GM19324 (cell line): ENCODE measurements around the gene TUBB4A.

ENCODE experiments used
- ATAC-seq: cut with Tn5 transposase; IDR thresholded peaks from one replicate; pipeline ENCODE4 v1.9.1; 2021; ENCODE audit warnings: mild to moderate bottlenecking, moderate library complexity; ENCODE audit not compliant: unreplicated experiment, low FRiP score

Gene TUBB4A

GRCh38 chr19:6448045-6448444 lies 54.1 kb downstream of the TUBB4A start:
- ATAC-seq, result no peak

GRCh38 chr19:6446452-6446851 lies 55.7 kb downstream of the TUBB4A start:
- no peak for ATAC-seq
